Neuronal stem cell (in vitro differentiated cells): ENCODE measurements around the gene RMND5A. TPM values are rescaled to one million over a fixed set of nuclear protein-coding genes. Genes with fewer than 3 reads are reported as not detected.
A peak's percentile ranks its signal among the peaks of the same experiment; 100 is the strongest.
"Not testable (repeated sequence)": the region's sequence is repeated elsewhere in the genome, so short reads cannot be mapped to it uniquely, and the experiment has no call there.

Experiments used
- DNase-seq: peaks from one replicate; pipeline ENCODE4 v3.0.0-alpha.2; 2013; ENCODE audit warnings: low spot score
- H2AFZ ChIP-seq: one replicate; pipeline ENCODE4 v1.6.1; 2013; ENCODE audit warnings: mild to moderate bottlenecking, low read length, inconsistent platforms
- H2AK5ac ChIP-seq: 2 replicates; pipeline ENCODE4 v1.6.1; 2013; ENCODE audit warnings: low read depth, mild to moderate bottlenecking, inconsistent platforms, low read length, moderate library complexity, mixed read lengths
- H2BK120ac ChIP-seq: 2 replicates; pipeline ENCODE4 v1.6.1; 2013; ENCODE audit warnings: low read depth, mild to moderate bottlenecking, inconsistent platforms, low read length, moderate library complexity, mixed read lengths
- H2BK12ac ChIP-seq: one replicate; pipeline ENCODE4 v1.6.1; 2013; ENCODE audit warnings: low read length, inconsistent platforms
- H2BK15ac ChIP-seq: 2 replicates; pipeline ENCODE4 v1.6.1; 2013; ENCODE audit warnings: mild to moderate bottlenecking, low read length, inconsistent platforms, mixed read lengths
- H2BK5ac ChIP-seq: one replicate; pipeline ENCODE4 v1.6.1; 2013; ENCODE audit warnings: inconsistent platforms, mild to moderate bottlenecking, low read length, moderate library complexity
- H3K14ac ChIP-seq: one replicate; pipeline ENCODE4 v1.6.1; 2013; ENCODE audit warnings: low read length, inconsistent platforms
- H3K18ac ChIP-seq: 2 replicates; pipeline ENCODE4 v1.6.1; 2013; ENCODE audit warnings: low read length, inconsistent platforms
- H3K23ac ChIP-seq: 2 replicates; pipeline ENCODE4 v1.6.1; 2013; ENCODE audit warnings: low read depth, mild to moderate bottlenecking, mixed read lengths, low read length, inconsistent platforms; ENCODE audit not compliant: poor library complexity
- H3K27ac ChIP-seq: replicated peaks from 3 replicates; pipeline ENCODE4 v1.5.1; 2013; ENCODE audit warnings: low read length, inconsistent platforms
- H3K27me3 ChIP-seq, 3 experiments: 2 replicates each; pipeline ENCODE4 v1.6.1; 2013; ENCODE audit warnings: low read length in 3 of 3, mild to moderate bottlenecking in 2 of 3, inconsistent platforms in 1 of 3, low read depth in 1 of 3, mixed read lengths in 1 of 3, moderate library complexity in 1 of 3; ENCODE audit not compliant: control insufficient read depth in 3 of 3, insufficient read depth in 3 of 3
- H3K36me3 ChIP-seq, 2 donors: replicated peaks in 1 of 2; 2 replicates each; pipeline ENCODE4 v1.6.1; 2013; ENCODE audit warnings: low read length in 2 of 2; ENCODE audit not compliant: control insufficient read depth in 2 of 2, insufficient read depth in 2 of 2
- H3K4ac ChIP-seq: 2 replicates; pipeline ENCODE4 v1.6.1; 2013; ENCODE audit warnings: inconsistent platforms, mild to moderate bottlenecking, low read length, moderate library complexity
- H3K4me1 ChIP-seq, 2 donors: 1 replicate in 1 of 2; 2 replicates in 1 of 2; pipeline ENCODE4 v1.6.1; 2013; ENCODE audit warnings: low read length in 2 of 2, low read depth in 1 of 2; ENCODE audit not compliant: control insufficient read depth in 2 of 2, insufficient read depth in 1 of 2
- H3K4me2 ChIP-seq: one replicate; pipeline ENCODE4 v1.6.1; 2013; ENCODE audit warnings: mild to moderate bottlenecking, low read length, inconsistent platforms; ENCODE audit not compliant: insufficient read depth, poor library complexity, severe bottlenecking
- H3K4me3 ChIP-seq, 2 donors: 2 replicates each; pipeline ENCODE4 v1.5.1; 2013; ENCODE audit warnings: low read length in 2 of 2, mild to moderate bottlenecking in 2 of 2, inconsistent platforms in 1 of 2, moderate library complexity in 1 of 2
- H3K79me1 ChIP-seq: one replicate; pipeline ENCODE4 v1.6.1; 2013; ENCODE audit warnings: low read depth, mild to moderate bottlenecking, inconsistent platforms, low read length, moderate library complexity
- H3K9ac ChIP-seq: one replicate; pipeline ENCODE4 v1.6.1; 2013; ENCODE audit warnings: mild to moderate bottlenecking, low read depth, low read length, inconsistent platforms; ENCODE audit not compliant: poor library complexity
- H3K9me3 ChIP-seq, 2 donors: replicated peaks in 1 of 2; 2 replicates each; pipeline versions ENCODE3 to v1.6.1; 2013; ENCODE audit warnings: low read length in 2 of 2, mild to moderate bottlenecking in 2 of 2, inconsistent platforms in 1 of 2, low read depth in 1 of 2, mixed read lengths in 1 of 2, moderate library complexity in 1 of 2; ENCODE audit not compliant: control insufficient read depth in 2 of 2, insufficient read depth in 1 of 2
- H4K8ac ChIP-seq: one replicate; pipeline ENCODE4 v1.6.1; 2013; ENCODE audit warnings: low read depth, mild to moderate bottlenecking, inconsistent platforms, low read length, moderate library complexity
- H4K91ac ChIP-seq: one replicate; pipeline ENCODE4 v1.6.1; 2013; ENCODE audit warnings: low read length, low read depth, mild to moderate bottlenecking, inconsistent platforms; ENCODE audit not compliant: poor library complexity
- WGBS, 2 donors: extraction: QIAGEN DNeasy Blood & Tissue Kit; methylation state at CpG; one replicate each; pipeline ENCODE4 v1.1.7; 2013; ENCODE audit warnings: missing lambda C conversion rate in 2 of 2, mixed read lengths in 1 of 2; ENCODE audit not compliant: insufficient read length in 2 of 2, insufficient replicate concordance in 1 of 2; ENCODE audit errors: extremely low coverage in 2 of 2; 5-methylcytosine and 5-hydroxymethylcytosine counted together
- polyA plus RNA-seq, 2 experiments: library from polyadenylated mRNA; stranded (reverse); fragments of 200-250 nt; gene quantifications; one replicate each; pipeline ENCODE4 v1.2.3, GENCODE V29; 2013

Gene RMND5A
- 27.7 TPM for polyA plus RNA-seq (2013, experiment 1 of 2)
- polyA plus RNA-seq (2013, experiment 2 of 2) = 27.7 TPM

GRCh38 chr2:86719637-86720539, at the start of gene RMND5A:
Gene RMND5A, plus strand, starts transcription at chr2:86720291. Its CDS starts 377 bp downstream, at chr2:86720668.
- WGBS, 2 donors = no CpG with 5 or more reads among the region's 95 CpGs

GRCh38 chr2:86671337-86671981, 48.6 kb upstream of the RMND5A start:
- Histone ChIP-seq H4K91ac (no peak overlapping the region), H3K4me2 (no peak overlapping the region), H2BK12ac (no peak overlapping the region), H3K36me3 (no peaks in the 10 kb centered on the region), H3K27ac (no peak overlapping the region), H3K27me3 (no peaks in the 10 kb centered on the region), H2BK5ac (no peak overlapping the region), H2BK15ac (no peak overlapping the region), H3K18ac (no peak overlapping the region), H4K8ac (no peak overlapping the region), H2BK120ac (no peak overlapping the region), H3K14ac (no peak overlapping the region), H3K79me1 (no peaks in the 10 kb centered on the region), H3K23ac (no peak overlapping the region), H3K4me3 (no peak overlapping the region), H2AK5ac (no peak overlapping the region), H3K4ac (no peak overlapping the region), H3K9me3 (no peaks in the 10 kb centered on the region), H2AFZ (no peak overlapping the region), H3K9ac (peak overlapping the region; percentile 16), H3K4me1 (no peaks in the 10 kb centered on the region)
- 100% methylated on average over 1 of the region's 5 CpGs; no CpG with 5 or more reads in 1 of the 2 donors for WGBS, 2 donors
- DNase-seq = no peak

More at GRCh38 chr2:86719637-86720539, at the start of gene RMND5A:
- not testable (repeated sequence) for H3K27me3 ChIP-seq, H2BK12ac ChIP-seq, H4K91ac ChIP-seq, H2AK5ac ChIP-seq, H4K8ac ChIP-seq, H3K4ac ChIP-seq, H3K4me1 ChIP-seq, H2BK15ac ChIP-seq, H3K14ac ChIP-seq, H3K36me3 ChIP-seq, H3K9me3 ChIP-seq, H2BK120ac ChIP-seq, H3K79me1 ChIP-seq, H3K23ac ChIP-seq, H2BK5ac ChIP-seq
- Histone ChIP-seq H3K4me3 (peak within 1 kb of the TSS; percentile 64 to 94), H3K9ac (peak within 1 kb of the TSS; percentile 94), H3K18ac (peak within 1 kb of the TSS; percentile 83), H3K27ac (peak within 1 kb of the TSS; percentile 79), H2AFZ (peak within 1 kb of the TSS; percentile 74), H3K4me2 (peak within 1 kb of the TSS; percentile 49)
- peak; percentile 82 for DNase-seq

GRCh38 chr2:86672027-86672545, 48.0 kb upstream of the RMND5A start:
- Histone ChIP-seq H3K4me3 (no peak overlapping the region), H2BK120ac (no peak overlapping the region), H2BK5ac (no peak overlapping the region), H3K9me3 (no peaks in the 10 kb centered on the region), H3K79me1 (no peaks in the 10 kb centered on the region), H4K8ac (no peak overlapping the region), H2BK12ac (no peak overlapping the region), H3K23ac (no peak overlapping the region), H3K18ac (no peak overlapping the region), H3K9ac (no peak overlapping the region), H3K36me3 (no peaks in the 10 kb centered on the region), H3K4me2 (no peak overlapping the region), H3K4ac (no peak overlapping the region), H2AK5ac (no peak overlapping the region), H2BK15ac (no peak overlapping the region), H2AFZ (no peak overlapping the region), H3K27ac (no peak overlapping the region), H3K14ac (no peak overlapping the region), H3K4me1 (no peaks in the 10 kb centered on the region), H4K91ac (no peak overlapping the region), H3K27me3 (no peaks in the 10 kb centered on the region)
- WGBS, 2 donors = no CpG with 5 or more reads among the region's 3 CpGs
- no peak for DNase-seq

- Histone ChIP-seq H2BK5ac (no peak overlapping the region), H3K4ac (no peak overlapping the region), H4K91ac (no peak overlapping the region), H3K9me3 (no peaks in the 10 kb centered on the region), H3K4me1 (no peaks in the 10 kb centered on the region), H3K14ac (no peak overlapping the region), H4K8ac (no peak overlapping the region), H3K23ac (no peak overlapping the region), H3K9ac (no peak overlapping the region), H3K4me3 (no peak overlapping the region), H2AK5ac (no peak overlapping the region), H2BK120ac (no peak overlapping the region), H3K27me3 (no peaks in the 10 kb centered on the region), H2AFZ (no peak overlapping the region), H3K36me3 (no peaks in the 10 kb centered on the region), H3K79me1 (no peaks in the 10 kb centered on the region), H2BK12ac (no peak overlapping the region), H3K27ac (no peak overlapping the region), H3K18ac (no peak overlapping the region), H2BK15ac (no peak overlapping the region), H3K4me2 (no peak overlapping the region)
- WGBS, 2 donors = no CpG with 5 or more reads among the region's 1 CpG
- no peak for DNase-seq
Measured at GRCh38 chr2:86673011-86673410, 47.1 kb upstream of the RMND5A start.
